B cell (primary cell): ENCODE measurements around the gene CIT. TPM values are rescaled to one million over a fixed set of nuclear protein-coding genes. Genes with fewer than 3 reads are reported as not detected.

ENCODE experiments used
- ATAC-seq: fragments of 200-7000 bp; cut with Tn5 transposase; one replicate; pipeline ENCODE4 v1.10.0; 2021; ENCODE audit warnings: low read depth, mild to moderate bottlenecking, moderate number of reproducible peaks, moderate library complexity
- CTCF ChIA-PET: fragments of 350-600 bp; sonication (Branson Sonifier 250); formaldehyde crosslinking; loops from one replicate; lab custom pipeline; 2021; ENCODE audit warnings: antibody characterized with exemption, inconsistent platforms; lab: Charles Lee
- POLR2A ChIA-PET: fragments of 350-600 bp; sonication (Branson Sonifier 250); formaldehyde crosslinking; loops from one replicate; lab custom pipeline; 2021; ENCODE audit warnings: antibody characterized with exemption; lab: Charles Lee
- DNase-seq: peaks from one replicate; pipeline ENCODE4 v3.0.0; 2013
- H2AFZ ChIP-seq: 2 replicates; pipeline ENCODE4 v1.6.1; 2012; ENCODE audit warnings: mild to moderate bottlenecking, low read depth, low read length; ENCODE audit not compliant: insufficient read depth, poor library complexity, severe bottlenecking
- H3K27ac ChIP-seq, 2 donors: 1 replicate in 1 of 2; 2 replicates in 1 of 2; pipeline ENCODE4 v1.5.1; 2012 to 2013; ENCODE audit warnings: low read length in 2 of 2, mild to moderate bottlenecking in 2 of 2, moderate library complexity in 1 of 2
- H3K27me3 ChIP-seq, 4 experiments: fragments of 200-600 bp in 1 of 4; sonication (generic) in 1 of 4; replicated peaks in 1 of 4; 1 replicate in 2 of 4; 2 replicates in 2 of 4; pipeline versions ENCODE4 v1.6.1 to v1.7.0; 2013 to 2016; ENCODE audit warnings: low read length in 3 of 4, mild to moderate bottlenecking in 2 of 4, mixed read lengths in 1 of 4, moderate library complexity in 1 of 4; ENCODE audit not compliant: insufficient read depth in 4 of 4, control insufficient read depth in 3 of 4; ENCODE audit errors: control extremely low read depth in 1 of 4
- H3K36me3 ChIP-seq, 2 experiments: replicated peaks in 1 of 2; 1 replicate in 1 of 2; 2 replicates in 1 of 2; pipeline versions ENCODE4 v1.6.1 to v1.7.1; 2013; ENCODE audit warnings: low read length in 1 of 2; ENCODE audit not compliant: insufficient read depth in 2 of 2, control insufficient read depth in 1 of 2; ENCODE audit errors: control extremely low read depth in 1 of 2, extremely low read depth in 1 of 2
- H3K4me1 ChIP-seq, 2 donors: fragments of 200-600 bp in 1 of 2; sonication (generic) in 1 of 2; 1 replicate in 1 of 2; 2 replicates in 1 of 2; pipeline versions ENCODE4 v1.5.1 to v1.6.1; 2013 to 2017; ENCODE audit warnings: low read length in 2 of 2; ENCODE audit not compliant: control insufficient read depth in 2 of 2, insufficient read depth in 2 of 2
- H3K4me2 ChIP-seq: replicated peaks from 2 replicates; pipeline ENCODE3; 2012; ENCODE audit warnings: mild to moderate bottlenecking, low read depth, low read length; ENCODE audit not compliant: poor library complexity, severe bottlenecking
- H3K4me3 ChIP-seq, 5 experiments: fragments of 200-600 bp in 1 of 5; sonication (generic) in 1 of 5; 1 replicate in 3 of 5; 2 replicates in 2 of 5; pipeline versions ENCODE4 v1.5.1 to v1.7.0; 2011 to 2016; ENCODE audit warnings: low read length in 4 of 5, mild to moderate bottlenecking in 4 of 5, low read depth in 2 of 5, control low read depth in 1 of 5, moderate library complexity in 1 of 5; ENCODE audit not compliant: insufficient read depth in 1 of 5; ENCODE audit errors: control extremely low read depth in 1 of 5, extremely low read depth in 1 of 5
- H3K79me2 ChIP-seq: fragments of 200-600 bp; sonication (generic); one replicate; pipeline ENCODE4 v1.6.0; 2016; ENCODE audit warnings: low read length; ENCODE audit not compliant: control insufficient read depth, insufficient read depth
- H3K9ac ChIP-seq: fragments of 200-600 bp; sonication (generic); 2 replicates; pipeline ENCODE4 v1.6.1; 2017; ENCODE audit warnings: mild to moderate bottlenecking, low read length, moderate library complexity
- H3K9me3 ChIP-seq, 3 donors: one replicate each; pipeline versions ENCODE4 v1.6.1 to v1.7.1; 2013; ENCODE audit warnings: low read length in 2 of 3; ENCODE audit not compliant: control insufficient read depth in 2 of 3, insufficient read depth in 1 of 3; ENCODE audit errors: control extremely low read depth in 1 of 3
- H4K20me1 ChIP-seq: 2 replicates; pipeline ENCODE4 v1.6.0; 2012; ENCODE audit warnings: mild to moderate bottlenecking, low read length; ENCODE audit not compliant: insufficient read depth, control insufficient read depth, poor library complexity, severe bottlenecking
- H3K27ac Mint-ChIP-seq: one replicate; pipeline ENCODE4 v1.8.0; 2021; ENCODE audit warnings: mixed read lengths
- H3K27me3 Mint-ChIP-seq: one replicate; pipeline ENCODE4 v1.8.0; 2021; ENCODE audit warnings: mixed read lengths
- H3K4me1 Mint-ChIP-seq: one replicate; pipeline ENCODE4 v1.8.0; 2021; ENCODE audit warnings: mixed read lengths
- H3K4me3 Mint-ChIP-seq: one replicate; pipeline ENCODE4 v1.8.0; 2021; ENCODE audit warnings: mixed read lengths
- H3K9me3 Mint-ChIP-seq: one replicate; pipeline ENCODE4 v1.8.0; 2022; ENCODE audit warnings: mixed read lengths; ENCODE audit not compliant: insufficient read depth
- CTCF ChIP-seq: fragments of 200-600 bp; IDR thresholded peaks from one replicate; pipeline ENCODE4 v1.8.0; 2022; ENCODE audit warnings: antibody characterized with exemption, mild to moderate bottlenecking
- EZH2 ChIP-seq: IDR thresholded peaks from 2 replicates; pipeline ENCODE4 v1.6.1; 2012; ENCODE audit warnings: borderline replicate concordance, low read depth, mild to moderate bottlenecking, moderate library complexity, low read length; ENCODE audit not compliant: insufficient read depth, poor library complexity, severe bottlenecking
- WGBS: methylation state at CpG from one replicate; pipeline ENCODE4 v1.1.5; 2013; ENCODE audit warnings: missing lambda C conversion rate; ENCODE audit not compliant: insufficient coverage; 5-methylcytosine and 5-hydroxymethylcytosine counted together
- intact Hi-C: fragments of 100-400 bp; cut with micrococcal nuclease; formaldehyde crosslinking; loops from one replicate; pipeline ENCODE4 v1.10.0; 2022
- polyA plus RNA-seq: library from polyadenylated mRNA; depleted of rRNA; stranded (reverse); fragments of >200 nt; gene quantifications from 2 replicates; pipeline ENCODE4 v1.2.3, GENCODE V29; 2012
- total RNA-seq, 2 donors: library from RNA; stranded (reverse); fragments of 120-200 nt in 1 of 2; gene quantifications; 1 replicate in 1 of 2; 2 replicates in 1 of 2; pipeline versions ENCODE4 v1.2.3 to v1.2.4, GENCODE V29; 2013 to 2022

CIT gene
- total and polyA plus RNA-seq, 2 donors (not counting 1 experiment from before 2014, with no cell fraction given): 1.4 to 6.1 TPM

DNA sequence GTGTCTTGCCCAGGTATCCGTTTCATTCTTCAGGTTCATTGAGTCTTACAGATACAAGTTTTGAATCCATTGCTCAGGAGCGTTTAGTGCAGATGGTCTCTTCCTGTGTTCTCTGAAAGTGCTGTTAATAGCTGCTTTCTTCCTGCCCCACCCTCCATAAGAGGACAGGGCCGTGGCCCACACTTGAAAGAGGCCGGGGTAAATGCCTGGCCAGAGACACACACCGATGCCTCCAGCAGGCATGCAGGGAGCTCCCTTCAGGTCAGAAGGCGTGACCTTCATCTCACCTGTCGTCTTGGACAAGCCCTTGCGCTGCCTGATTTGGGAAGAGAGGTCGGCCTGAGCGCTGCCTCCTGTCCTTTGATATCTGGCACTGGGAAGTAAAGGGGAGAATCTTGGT, 197.6 kb downstream of the CIT start:
- H3K27ac Mint-ChIP-seq: no peak overlapping the region
- 87% methylated on average over 10 of the region's 10 CpGs for WGBS
- CTCF ChIA-PET: interaction anchor here (1.1 to 4.9 kb wide), 2 partner anchors 9 to 11 kb away, joined by 3 to 22 read pairs; partner anchors contain the start of gene PRKAB1

DNA sequence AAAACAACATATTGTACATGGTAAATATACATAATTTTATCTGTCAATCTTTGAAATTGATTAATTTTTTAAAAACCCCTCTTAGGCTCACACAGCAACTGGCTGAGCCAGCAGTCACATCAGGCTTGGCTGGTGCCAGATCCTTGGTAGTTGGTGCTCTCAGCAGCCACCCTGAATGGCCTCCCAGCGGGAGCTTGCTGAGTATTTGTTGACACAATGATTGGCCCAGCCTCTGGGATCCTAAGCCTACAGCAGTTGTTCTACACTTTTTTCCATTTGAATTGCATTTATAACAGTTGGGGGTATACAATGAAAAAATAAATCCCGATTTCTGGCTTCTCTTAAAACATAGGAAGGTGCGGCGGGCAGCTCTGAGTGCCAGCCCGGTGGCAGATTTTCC, 198.0 kb downstream of the CIT start:
- POLR2A ChIA-PET: no interaction called here
- TF ChIP-seq CTCF: no peak
- no peak for TF ChIP-seq EZH2
- H3K9me3 ChIP-seq: no peaks in the 10 kb centered on the region
- H3K27me3 Mint-ChIP-seq: no peaks in the 10 kb centered on the region
- no peaks in the 10 kb centered on the region for H3K79me2 ChIP-seq
- intact Hi-C loops: no loop called here
- H3K4me2 ChIP-seq: no peak overlapping the region
- H3K4me3 ChIP-seq: no peak overlapping the region
- H3K27ac ChIP-seq: no peak overlapping the region
- H3K27ac Mint-ChIP-seq: no peak overlapping the region
- no peaks in the 10 kb centered on the region for H3K9me3 Mint-ChIP-seq
- H4K20me1 ChIP-seq: no peaks in the 10 kb centered on the region
- peaks cover 19 to 24% of the 10 kb centered on the region in 2 donors for H3K4me1 ChIP-seq
- no peak for ATAC-seq
- no peaks in the 10 kb centered on the region for H3K27me3 ChIP-seq
- 95% methylated on average over 4 of the region's 5 CpGs for WGBS
- H3K9ac ChIP-seq: no peak overlapping the region
- no peak overlapping the region for H3K4me3 Mint-ChIP-seq
- CTCF ChIA-PET: interaction anchor here (1.1 to 4.9 kb wide), 2 partner anchors 9 to 11 kb away, joined by 3 to 22 read pairs; partner anchors contain the start of gene PRKAB1
- H2AFZ ChIP-seq: no peak overlapping the region
- DNase-seq: no peak
- H3K4me1 Mint-ChIP-seq: peaks cover 32% of the 10 kb centered on the region
- H3K36me3 ChIP-seq: peaks cover 5 to 74% of the 10 kb centered on the region in 2 experiments

More for the DNA sequence above, 197.6 kb downstream of the CIT start:
- Histone ChIP-seq H3K36me3 (peaks cover 5 to 70% of the 10 kb centered on the region in 2 experiments), H3K9me3 (no peaks in the 10 kb centered on the region), H3K9ac (no peak overlapping the region), H4K20me1 (no peaks in the 10 kb centered on the region), H3K4me2 (no peak overlapping the region), H3K27ac (no peak overlapping the region), H2AFZ (no peak overlapping the region), H3K27me3 (no peaks in the 10 kb centered on the region), H3K4me3 (no peak overlapping the region), H3K79me2 (no peaks in the 10 kb centered on the region), H3K4me1 (peaks cover 19 to 24% of the 10 kb centered on the region in 2 donors)
- Mint-ChIP-seq H3K4me3 (no peak overlapping the region), H3K4me1 (peaks cover 30% of the 10 kb centered on the region), H3K27me3 (no peaks in the 10 kb centered on the region), H3K9me3 (no peaks in the 10 kb centered on the region)
- intact Hi-C loops: no loop called here
- no peak for DNase-seq
- POLR2A ChIA-PET: no interaction called here
- no peak for TF ChIP-seq EZH2
- TF ChIP-seq CTCF: no peak
- no peak for ATAC-seq
